Activated T-helper 2 cell treated with anti-CD3 and anti-CD28 coated beads, Interferon-gamma antibody, Interleukin-2, Interleukin-4, amounts not matched to agents 10 μg/mL and 5 μg/mL and 100 μg/mL, durations not matched to agents 14 hours and 24 hours and 36 hours (primary cell): Measurements from ENCODE around the gene ERVW-1. TPM values are rescaled to one million over a fixed set of nuclear protein-coding genes. Genes with fewer than 3 reads are reported as not detected.
"Not testable (repeated sequence)": the region's sequence is repeated elsewhere in the genome, so short reads cannot be mapped to it uniquely, and the experiment has no call there.

ENCODE experiments used
- DNase-seq: peaks from one replicate; pipeline ENCODE4 v3.0.0; 2021; ENCODE audit warnings: low spot score
- H3K27ac Mint-ChIP-seq: one replicate; pipeline ENCODE4 v1.8.0; 2021; ENCODE audit warnings: mixed read lengths
- H3K27me3 Mint-ChIP-seq: one replicate; pipeline ENCODE4 v1.8.0; 2021; ENCODE audit warnings: low read depth, mixed read lengths
- H3K36me3 Mint-ChIP-seq: one replicate; pipeline ENCODE4 v1.8.0; 2021; ENCODE audit warnings: low read depth, mixed read lengths
- H3K4me1 Mint-ChIP-seq: one replicate; pipeline ENCODE4 v1.8.0; 2021; ENCODE audit warnings: low read depth, mixed read lengths
- H3K4me3 Mint-ChIP-seq: one replicate; pipeline ENCODE4 v1.8.0; 2021; ENCODE audit warnings: low read depth, mild to moderate bottlenecking, moderate library complexity, mixed read lengths
- H3K9me3 Mint-ChIP-seq: one replicate; pipeline ENCODE4 v1.8.0; 2021; ENCODE audit warnings: mixed read lengths
- intact Hi-C: fragments of 100-400 bp; cut with micrococcal nuclease; formaldehyde crosslinking; loops from one replicate; pipeline ENCODE4 v1.15.1; 2023
- total RNA-seq: library from RNA; stranded (reverse); gene quantifications from 2 replicates; pipeline ENCODE4 v1.2.3, GENCODE V29; 2022

ERVW-1 gene
- total RNA-seq, 1 donor from 2014 or later: not detected

DNA sequence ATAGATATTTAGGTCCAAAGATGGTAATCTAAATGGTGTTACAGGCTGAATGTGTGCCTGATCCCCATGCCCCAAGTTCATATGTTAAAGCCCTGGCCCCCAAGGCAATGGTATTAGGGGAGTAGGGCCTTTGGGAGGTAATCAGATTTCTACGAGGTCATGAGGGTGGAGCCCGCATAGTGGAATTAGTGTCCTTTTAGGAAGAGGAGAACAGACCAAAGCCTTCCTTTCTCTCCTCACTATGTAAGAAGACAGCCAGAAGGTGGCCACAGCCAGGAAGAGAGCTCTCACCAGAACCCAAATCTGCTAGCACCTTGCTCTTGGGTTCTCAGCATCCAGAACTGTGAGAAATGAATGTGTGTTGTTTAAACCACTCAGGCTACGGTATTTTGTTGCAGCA lies 15.2 kb downstream of the ERVW-1 start:
- DNase-seq: no peak
- Mint-ChIP-seq H3K36me3 (peaks cover 6% of the 10 kb centered on the region), H3K4me1 (no peaks in the 10 kb centered on the region), H3K27me3 (no peaks in the 10 kb centered on the region), H3K9me3 (peaks cover 3% of the 10 kb centered on the region), H3K4me3 (no peak overlapping the region), H3K27ac (no peak overlapping the region)
- intact Hi-C loops: no loop called here

DNA sequence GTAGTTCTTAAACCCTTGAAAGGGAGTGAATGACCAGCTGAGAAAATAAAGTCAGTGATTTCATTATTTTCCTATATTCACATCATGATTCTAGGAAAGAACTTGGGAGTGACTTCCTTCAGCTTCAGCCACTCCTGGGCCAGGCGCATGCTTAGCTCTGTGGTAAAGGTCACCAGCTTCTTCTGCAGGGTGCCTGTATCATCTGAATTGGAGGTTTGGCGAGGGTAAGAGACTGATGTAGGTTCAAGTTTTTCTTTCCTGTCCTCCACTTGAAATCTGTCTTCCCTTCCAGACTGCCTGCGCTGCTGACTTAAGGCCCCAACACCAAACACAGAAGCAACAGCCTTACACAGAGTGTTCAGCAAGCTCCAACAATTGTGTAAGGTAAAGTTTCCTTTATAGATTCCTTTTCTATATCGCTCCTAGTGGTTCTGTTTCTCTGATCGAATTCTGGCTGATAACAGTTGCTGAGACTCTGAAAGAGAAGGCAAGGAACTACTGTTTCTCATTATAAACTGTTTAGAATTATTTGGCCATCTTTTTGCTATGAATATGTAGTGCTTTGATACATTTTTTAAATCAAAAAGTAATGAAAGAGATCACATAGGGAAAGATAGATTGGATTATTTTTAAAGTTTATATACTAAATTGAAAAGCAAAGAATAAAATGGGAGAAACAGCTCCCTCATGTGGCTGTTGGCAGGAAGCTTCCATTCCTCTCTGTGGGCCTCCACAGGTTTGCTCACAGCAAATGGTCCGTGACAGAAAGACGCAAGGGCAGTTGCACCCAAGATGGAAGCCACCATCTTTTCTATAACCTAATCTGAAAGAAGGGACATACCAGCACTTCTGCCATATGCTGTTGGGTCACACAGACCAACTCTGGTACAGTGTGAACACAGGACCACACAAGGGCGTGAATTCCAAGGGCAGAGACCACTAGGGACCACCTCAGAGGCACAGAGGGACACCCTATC lies 16.4 kb downstream of the ERVW-1 start:
- Mint-ChIP-seq H3K9me3 (no peaks in the 10 kb centered on the region), H3K4me3 (no peak overlapping the region), H3K27ac (no peak overlapping the region), H3K4me1 (no peaks in the 10 kb centered on the region), H3K36me3 (peaks cover 8% of the 10 kb centered on the region), H3K27me3 (no peaks in the 10 kb centered on the region)
- intact Hi-C loops: no loop called here
- DNase-seq: peak; percentile 13

DNA sequence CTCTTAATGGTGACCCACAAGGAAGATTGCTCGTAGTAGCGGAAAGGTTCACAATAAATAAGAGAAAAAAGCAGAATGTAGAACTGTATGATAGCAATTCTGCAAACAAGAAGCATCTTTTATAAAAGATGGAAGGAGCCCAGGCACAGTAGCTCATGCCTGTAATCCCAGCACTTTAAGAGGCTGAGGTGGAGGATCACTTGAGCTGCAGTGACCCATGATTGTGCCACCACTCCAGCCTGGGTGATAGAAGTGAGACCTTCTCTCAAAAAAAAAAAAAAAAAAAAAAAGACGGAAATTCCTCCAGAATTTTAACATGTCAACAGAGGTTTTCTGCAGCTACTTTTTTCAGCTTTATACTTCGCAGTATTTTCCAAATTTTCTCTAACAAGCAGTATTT lies 17.2 kb downstream of the ERVW-1 start:
- intact Hi-C loops: no loop called here
- Mint-ChIP-seq H3K9me3 (no peaks in the 10 kb centered on the region), H3K4me1 (no peaks in the 10 kb centered on the region), H3K27me3 (no peaks in the 10 kb centered on the region), H3K4me3 (no peak overlapping the region), H3K36me3 (peaks cover 15% of the 10 kb centered on the region), H3K27ac (no peak overlapping the region)
- DNase-seq: no peak

GRCh38 chr7:92460109-92460508 lies 17.6 kb downstream of the ERVW-1 start:
- DNase-seq: no peak
- Mint-ChIP-seq H3K27me3 (no peaks in the 10 kb centered on the region), H3K9me3 (no peaks in the 10 kb centered on the region), H3K4me1 (no peaks in the 10 kb centered on the region), H3K36me3 (peaks cover 16% of the 10 kb centered on the region), H3K27ac (no peak overlapping the region), H3K4me3 (no peak overlapping the region)
- intact Hi-C loops: no loop called here

- Mint-ChIP-seq H3K36me3 (peaks cover 39% of the 10 kb centered on the region), H3K4me3 (no peak overlapping the region), H3K27me3 (no peaks in the 10 kb centered on the region), H3K27ac (no peak overlapping the region), H3K9me3 (no peaks in the 10 kb centered on the region), H3K4me1 (no peaks in the 10 kb centered on the region)
- no peak for DNase-seq
- intact Hi-C loops: no loop called here
Observed at GRCh38 chr7:92456236-92456635, 21.5 kb downstream of the ERVW-1 start.

- peaks cover 52% of the 10 kb centered on the region for H3K36me3 Mint-ChIP-seq
- intact Hi-C loops: no loop called here
- no peak overlapping the region for H3K27ac Mint-ChIP-seq
- H3K4me1 Mint-ChIP-seq: peaks cover 13% of the 10 kb centered on the region
- H3K9me3 Mint-ChIP-seq: no peaks in the 10 kb centered on the region
- DNase-seq: no peak
- H3K27me3 Mint-ChIP-seq: no peaks in the 10 kb centered on the region
- no peak overlapping the region for H3K4me3 Mint-ChIP-seq
Observed at GRCh38 chr7:92451645-92452044, 26.1 kb downstream of the ERVW-1 start.

- peak overlapping the region; percentile 85 for H3K4me3 Mint-ChIP-seq
- peak overlapping the region; percentile 90 for H3K27ac Mint-ChIP-seq
- peaks cover 26% of the 10 kb centered on the region for H3K36me3 Mint-ChIP-seq
- H3K27me3 Mint-ChIP-seq: no peaks in the 10 kb centered on the region
- H3K4me1 Mint-ChIP-seq: peaks cover 15% of the 10 kb centered on the region
- intact Hi-C loops: loop anchor here (2.0 to 10.0 kb wide), 3 partner anchors 81 to 1363 kb away; partner anchors contain the start of genes AKAP9, PEX1 and RBM48
- H3K9me3 Mint-ChIP-seq: no peaks in the 10 kb centered on the region
- peak; percentile 54 for DNase-seq
Observed at GRCh38 chr7:92448205-92448747, 29.5 kb downstream of the ERVW-1 start.

DNA sequence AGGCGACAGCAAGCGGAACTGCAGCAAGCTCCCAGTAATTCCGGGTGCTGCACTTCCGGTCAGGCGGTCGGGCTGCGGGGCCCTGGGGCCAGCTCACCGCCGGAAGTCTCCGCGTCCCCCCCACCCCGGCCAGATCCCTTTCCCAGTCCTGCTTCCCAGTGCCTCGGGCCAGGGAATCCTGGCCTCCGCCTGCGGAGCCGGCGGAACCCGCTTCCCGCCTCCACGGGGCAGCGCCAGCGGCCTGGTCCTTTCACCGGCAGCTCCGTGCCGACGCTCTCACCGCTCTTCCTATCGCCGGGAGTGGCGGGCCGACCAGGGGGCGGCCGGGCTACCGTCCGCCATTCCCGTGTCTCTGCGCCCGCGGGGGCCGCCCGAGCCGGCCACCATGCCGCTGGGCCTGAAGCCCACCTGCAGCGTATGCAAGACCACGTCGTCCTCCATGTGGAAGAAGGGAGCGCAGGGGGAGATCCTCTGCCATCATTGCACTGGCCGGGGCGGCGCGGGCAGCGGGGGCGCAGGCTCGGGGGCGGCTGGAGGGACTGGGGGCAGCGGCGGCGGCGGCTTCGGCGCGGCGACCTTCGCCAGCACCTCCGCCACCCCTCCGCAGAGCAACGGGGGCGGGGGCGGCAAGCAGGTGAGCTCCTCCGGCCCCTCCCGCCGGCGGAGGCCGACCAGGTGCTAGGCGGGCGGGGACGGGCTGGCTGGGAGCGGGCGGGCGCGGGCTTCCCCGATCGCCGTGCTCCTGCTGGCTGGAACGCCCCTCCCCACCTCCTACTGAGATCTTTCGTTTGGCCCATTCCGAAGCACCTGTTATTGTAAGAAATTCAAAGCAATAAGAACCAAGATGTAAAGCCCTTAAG lies 30.2 kb downstream of the ERVW-1 start, which contains the start of gene GATAD1:
GATAD1 (plus strand) TSS at position 138 of the 860 bp plus-strand sequence; CDS start at position 386, 248 bp downstream.
- peak; percentile 79 for DNase-seq
- Mint-ChIP-seq H3K9me3 (no peaks in the 10 kb centered on the region), H3K27me3 (peaks cover 1% of the 10 kb centered on the region), H3K4me3 (peak within 1 kb of the TSS; percentile 85), H3K27ac (peak within 1 kb of the TSS; percentile 90), H3K4me1 (peaks cover 15% of the 10 kb centered on the region), H3K36me3 (peaks cover 25% of the 10 kb centered on the region)
- intact Hi-C loops: loop anchor here (1.0 to 10.0 kb wide), 9 partner anchors 23 to 1363 kb away; partner anchors contain the start of genes AKAP9, ANKIB1, CYP51A1 and KRIT1

DNA sequence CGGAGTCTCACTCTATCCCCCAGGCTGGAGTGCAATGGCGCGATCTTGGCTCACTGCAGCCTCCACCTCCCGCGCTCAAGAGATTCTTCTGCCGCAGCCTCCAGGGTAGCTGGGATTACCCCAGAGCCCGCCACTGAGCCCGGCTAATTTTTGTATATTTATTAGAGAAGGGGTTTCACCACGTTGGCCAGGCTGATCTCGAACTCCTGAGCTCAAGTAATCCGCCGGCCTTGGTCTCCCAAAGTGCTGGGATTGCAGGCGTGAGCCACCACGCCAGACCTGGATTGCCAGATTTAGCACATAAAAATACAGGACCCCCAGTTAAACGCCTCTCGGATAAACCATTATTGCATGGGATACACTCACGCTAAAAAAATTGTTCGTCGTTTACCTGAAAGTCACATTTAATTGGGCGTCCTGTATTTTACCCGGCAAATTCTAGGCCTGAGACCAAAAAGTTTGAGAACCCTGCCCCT lies 30.8 kb downstream of the ERVW-1 start:
- Mint-ChIP-seq H3K27me3 (peaks cover 2% of the 10 kb centered on the region), H3K4me3 (peak overlapping the region; percentile 80), H3K4me1 (peaks cover 15% of the 10 kb centered on the region), H3K36me3 (peaks cover 19% of the 10 kb centered on the region), H3K27ac (peak overlapping the region; percentile 86), H3K9me3 (no peaks in the 10 kb centered on the region)
- intact Hi-C loops: loop anchor here (1.0 to 10.0 kb wide), 8 partner anchors 23 to 1362 kb away; partner anchors contain the start of genes AKAP9, ANKIB1, CYP51A1 and KRIT1
- DNase-seq: no peak

GRCh38 chr7:92442720-92443119 lies 35.0 kb downstream of the ERVW-1 start:
- not testable (repeated sequence) for H3K27me3 Mint-ChIP-seq, H3K4me1 Mint-ChIP-seq, DNase-seq, H3K27ac Mint-ChIP-seq, H3K36me3 Mint-ChIP-seq, H3K9me3 Mint-ChIP-seq, H3K4me3 Mint-ChIP-seq
- intact Hi-C loops: loop anchor here (10.0 kb wide), 1 partner anchor 1358 kb away; no protein-coding TSS in a partner anchor

- Mint-ChIP-seq H3K4me3 (no peak overlapping the region), H3K27ac (no peak overlapping the region), H3K9me3 (no peaks in the 10 kb centered on the region), H3K36me3 (no peaks in the 10 kb centered on the region), H3K4me1 (no peaks in the 10 kb centered on the region), H3K27me3 (peaks cover 2% of the 10 kb centered on the region)
- intact Hi-C loops: no loop called here
- DNase-seq: no peak
Observed at GRCh38 chr7:92437956-92438491, 39.7 kb downstream of the ERVW-1 start.
